ENCODE data around the gene CAPRIN2. TPM values are rescaled to one million over a fixed set of nuclear protein-coding genes. Genes with fewer than 3 reads are reported as not detected.

Gene CAPRIN2
- total RNA-seq, 4 donors from 2014 or later: 22.5 to 40.3 (median 31.7) TPM

- TF ChIP-seq CTCF (IDR thresholded peaks at IDR 0.05; ENCODE audit: low read depth): no peak
Measured at GRCh38 chr12:30761730-30762129, 7.0 kb upstream of the CAPRIN2 start.

- no peak for TF ChIP-seq CTCF (IDR thresholded peaks at IDR 0.05; ENCODE audit: low read depth)
Measured at GRCh38 chr12:30757316-30757715, 2.6 kb upstream of the CAPRIN2 start.

- no peak for TF ChIP-seq CTCF (IDR thresholded peaks at IDR 0.05; ENCODE audit: low read depth)
Measured at GRCh38 chr12:30756074-30756473, 1.3 kb upstream of the CAPRIN2 start.

GRCh38 chr12:30755395-30755762 is 628 bp upstream of the CAPRIN2 start:
- no peak for TF ChIP-seq CTCF (IDR thresholded peaks at IDR 0.05; ENCODE audit: low read depth)

GRCh38 chr12:30754383-30754749 is 385 bp downstream of the CAPRIN2 start:
- TF ChIP-seq CTCF (IDR thresholded peaks at IDR 0.05; ENCODE audit: low read depth): no peak

GRCh38 chr12:30753751-30754382 is 884 bp downstream of the CAPRIN2 start:
- TF ChIP-seq CTCF (IDR thresholded peaks at IDR 0.05; ENCODE audit: low read depth): no peak

GRCh38 chr12:30753233-30753632 is 1.5 kb downstream of the CAPRIN2 start:
- TF ChIP-seq CTCF (IDR thresholded peaks at IDR 0.05; ENCODE audit: low read depth): no peak

Data from subcutaneous adipose tissue (tissue), 4 donors.